Measurements from ENCODE around the gene CKAP2L. TPM values are rescaled to one million over a fixed set of nuclear protein-coding genes. Genes with fewer than 3 reads are reported as not detected.
A peak's percentile ranks its signal among the peaks of the same experiment; 100 is the strongest.

CKAP2L gene
- total and polyA plus RNA-seq, 10 of the 15 experiments (the other 5 are each of a cell fraction or from before 2014, with no cell fraction given) = 10.5 to 37.4 (median 20.2) TPM

GRCh38 chr2:112760149-112760548 lies 4.3 kb downstream of the CKAP2L start:
- H3K9ac ChIP-seq (ENCODE audit: control insufficient read depth, insufficient read depth, low read length) = no peak overlapping the region
- DNase-seq (ENCODE audit: low read depth, low spot score) (no peak), ATAC-seq (no peak), FAIRE-seq (no peak)
- no peak overlapping the region for H3K4me2 ChIP-seq (ENCODE audit: control insufficient read depth, insufficient read depth)
- H2AFZ ChIP-seq (ENCODE audit: control insufficient read depth, low read depth, low read length) = no peak overlapping the region
- ChIA-PET POLR2A (interaction anchor here (0.9 to 1.0 kb wide), 2 partner anchors 57 to 126 kb away, joined by 3 read pairs; no protein-coding TSS in a partner anchor), SMC1A (ENCODE audit: uncharacterized antibody, unreplicated experiment) (interaction anchor here (0.6 to 4.7 kb wide), 17 partner anchors 11 to 414 kb away, joined by 3 to 23 read pairs (median 3); partner anchors contain the start of gene PSD4), CTCF (interaction anchor here (0.7 to 5.4 kb wide), 8 partner anchors 10 to 726 kb away, joined by 3 to 63 read pairs (median 6); partner anchors contain the start of gene IL1B), RAD21 (ENCODE audit: unreplicated experiment) (interaction anchor here (0.8 to 4.5 kb wide), 11 partner anchors 8 to 182 kb away, joined by 3 to 24 read pairs (median 7); no protein-coding TSS in a partner anchor)
- in situ Hi-C loops (cut with MboI) = no loop called here
- H3K4me3 ChIP-seq = no peak overlapping the region
- peaks cover under 1% of the 10 kb centered on the region for H3K4me1 ChIP-seq (ENCODE audit: control insufficient read depth, insufficient read depth, low read length)
- H3K79me2 ChIP-seq (ENCODE audit: control insufficient read depth, insufficient read depth, low read length) = peaks cover 22% of the 10 kb centered on the region
- intact Hi-C loops (cut with micrococcal nuclease; ENCODE audit: unreplicated experiment) = no loop called here
- 95% methylated on average over 1 of the region's 1 CpG for WGBS (ENCODE audit: insufficient coverage, insufficient replicate concordance, low lambda C conversion rate, missing lambda C conversion rate)
- H3K27ac ChIP-seq (ENCODE audit: control insufficient read depth, insufficient read depth) = no peak overlapping the region
- no TSS peak for BruUV-seq (replicated peaks)
- no peaks in the 10 kb centered on the region for H4K20me1 ChIP-seq (ENCODE audit: control insufficient read depth, insufficient read depth)
- peaks cover 2 to 12% of the 10 kb centered on the region in 2 experiments; a peak in 3 of 4 replicates for H3K36me3 ChIP-seq (ENCODE audit: control insufficient read depth in 2 of 2, insufficient read depth in 2 of 2, low read length in 1 of 2)
- no peaks in the 10 kb centered on the region for H3K9me3 ChIP-seq (replicated peaks; ENCODE audit: control insufficient read depth, insufficient read depth, low read length)
- peak; percentile 67; the same call in 1 of the 2 replicates for TF ChIP-seq SMARCA5 (IDR thresholded peaks at IDR 0.05)
- peak; percentile 79; the same call in 1 of the 2 replicates for TF ChIP-seq ESRRA (IDR thresholded peaks at IDR 0.05; ENCODE audit: low read length)
- no peak for TF ChIP-seq CHD1 (IDR thresholded peaks at IDR 0.05; ENCODE audit: low read depth, low read length)
- peak; percentile 48; the same call in 1 of the 2 replicates for TF ChIP-seq NR2F1 (conservative IDR thresholded peaks at IDR 0.05)
- no peak for TF ChIP-seq ZSCAN29 (IDR thresholded peaks at IDR 0.05)
- no peak for TF ChIP-seq CREM (IDR thresholded peaks at IDR 0.05; ENCODE audit: low read depth)
- TF ChIP-seq ZNF217 (IDR thresholded peaks at IDR 0.05) = peak; percentile 73; the same call in 1 of the 2 replicates
- TF ChIP-seq, protein P1, sequence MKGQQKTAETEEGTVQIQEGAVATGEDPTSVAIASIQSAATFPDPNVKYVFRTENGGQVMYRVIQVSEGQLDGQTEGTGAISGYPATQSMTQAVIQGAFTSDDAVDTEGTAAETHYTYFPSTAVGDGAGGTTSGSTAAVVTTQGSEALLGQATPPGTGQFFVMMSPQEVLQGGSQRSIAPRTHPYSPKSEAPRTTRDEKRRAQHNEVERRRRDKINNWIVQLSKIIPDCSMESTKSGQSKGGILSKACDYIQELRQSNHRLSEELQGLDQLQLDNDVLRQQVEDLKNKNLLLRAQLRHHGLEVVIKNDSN (IDR thresholded peaks at IDR 0.05; ENCODE audit: borderline replicate concordance, extremely low read length, insufficient read depth, low read depth, low read length) = no peak
- H3K27me3 ChIP-seq (replicated peaks in 1 of 2; ENCODE audit: control insufficient read depth in 2 of 2, insufficient read depth in 2 of 2, low read length in 1 of 2) = no peaks in the 10 kb centered on the region
